ENCODE measurements around the gene COL17A1.

COL17A1 gene

DNA sequence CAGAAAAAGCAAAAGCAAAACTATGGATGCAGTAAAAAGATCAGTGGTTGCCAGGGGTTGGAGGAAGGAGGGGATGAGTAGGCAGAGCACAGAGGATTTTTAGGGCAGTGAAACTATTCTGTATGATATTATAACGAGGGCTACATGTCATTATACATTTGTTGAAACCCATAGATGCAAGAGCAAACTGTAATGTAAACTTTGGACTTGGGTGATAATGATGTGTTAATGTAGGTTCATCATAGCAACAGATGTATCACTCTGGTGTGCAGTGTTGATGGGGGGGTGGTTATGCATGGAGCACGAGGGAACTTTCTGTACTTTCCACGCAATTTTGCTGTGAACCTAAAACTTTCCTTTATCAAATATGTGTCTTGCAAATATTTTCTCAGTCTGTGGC lies 95.6 kb downstream of the COL17A1 start:
- no peak for DNase-seq (ENCODE audit: low spot score)

DNA sequence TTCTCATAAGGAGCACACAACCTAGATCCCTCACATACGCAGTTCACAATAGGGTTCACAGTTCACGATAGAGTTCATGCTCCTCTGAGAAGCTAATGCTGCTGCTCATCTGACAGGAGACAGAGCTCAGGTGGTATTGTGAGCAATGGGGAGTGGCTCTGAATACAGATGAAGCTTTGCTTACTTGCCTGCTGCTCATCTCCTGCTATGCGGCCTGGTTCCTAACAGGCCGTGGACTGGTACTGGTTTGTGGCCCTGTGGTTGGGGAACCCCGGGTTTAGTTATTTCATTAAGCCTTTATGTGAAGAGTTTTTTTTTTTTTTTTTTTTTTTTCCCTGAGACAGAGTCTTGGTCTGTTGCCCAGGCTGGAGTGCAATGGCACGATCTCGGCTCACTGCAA lies 99.3 kb downstream of the COL17A1 start:
- DNase-seq (ENCODE audit: low spot score) = no peak

DNA sequence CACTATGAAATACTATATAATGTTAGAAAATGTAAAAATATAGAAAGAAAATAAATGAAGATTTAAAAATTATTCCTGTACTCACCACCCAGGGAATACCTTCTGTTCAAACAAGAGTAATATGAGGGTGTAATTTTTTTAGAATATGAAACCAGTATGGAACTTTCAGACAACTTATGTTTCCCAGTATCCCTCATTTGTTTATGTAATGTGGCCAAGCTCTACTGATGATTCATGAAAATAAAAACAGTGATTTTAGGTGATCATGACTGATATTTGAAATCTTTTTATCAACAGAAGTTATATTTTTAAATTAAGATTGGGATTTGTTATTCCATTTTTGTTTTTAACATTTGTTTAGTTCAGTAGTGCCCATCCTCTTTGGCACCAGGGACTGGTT lies 100.0 kb downstream of the COL17A1 start:
- no peak for DNase-seq (ENCODE audit: low spot score)

DNA sequence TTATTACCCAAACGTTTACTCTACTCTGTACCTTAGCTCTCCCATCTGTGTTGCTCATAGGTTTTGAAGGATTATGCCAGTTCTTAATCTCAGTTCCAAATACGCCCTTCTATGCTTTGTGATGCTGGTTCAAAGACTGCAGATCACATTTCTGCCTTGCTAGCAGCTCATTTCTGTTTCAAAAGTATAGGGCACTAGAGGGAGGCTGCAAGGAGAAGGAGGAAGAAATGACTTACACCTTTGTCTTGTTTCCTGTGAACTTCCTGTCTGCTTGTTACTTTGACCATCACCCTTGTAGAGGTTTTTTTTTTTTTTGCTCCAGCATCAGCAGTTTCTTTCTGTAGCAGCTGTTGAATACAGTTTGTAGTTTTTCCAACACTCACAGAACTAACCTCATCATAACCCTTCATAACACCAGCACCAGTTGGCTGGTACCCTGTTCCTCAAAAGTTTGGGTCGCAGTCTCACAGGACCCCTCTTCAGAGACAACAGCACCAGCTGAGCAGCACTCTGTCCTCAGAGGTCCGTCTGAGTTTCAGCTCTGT lies 102.2 kb downstream of the COL17A1 start:
- DNase-seq (ENCODE audit: low spot score) = no peak

DNA sequence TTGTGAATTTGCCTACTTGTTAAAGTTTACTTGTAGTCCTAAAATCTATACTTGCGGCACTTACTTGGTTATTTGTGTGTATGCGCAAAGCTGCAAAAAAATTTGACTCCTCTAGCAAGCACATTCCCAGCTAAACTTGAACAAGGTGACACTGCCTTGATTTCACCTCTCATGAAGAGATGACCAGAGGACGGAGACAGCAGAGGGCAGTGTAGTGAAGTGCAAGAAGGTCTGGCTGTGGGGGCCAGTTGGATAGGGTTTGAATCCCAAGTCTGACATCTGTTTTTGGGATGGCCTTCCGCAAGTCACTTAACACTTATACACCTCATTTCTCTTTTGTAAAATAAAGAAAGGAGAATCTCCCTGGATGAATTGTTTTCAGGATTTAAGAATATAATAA lies 103.0 kb downstream of the COL17A1 start:
- DNase-seq (ENCODE audit: low spot score) = no peak
